GM12878 (cell line): ENCODE results near the gene COL18A1. TPM values are rescaled to one million over a fixed set of nuclear protein-coding genes. Genes with fewer than 3 reads are reported as not detected.

Experiments used
- BACH1 ChIP-seq: fragments of 450-650 bp; IDR thresholded peaks from 2 replicates; pipeline ENCODE4 v1.6.1; 2017; ENCODE audit warnings: mild to moderate bottlenecking, borderline replicate concordance
- BHLHE40 ChIP-seq, 2 experiments: fragments of 450-650 bp in 1 of 2; IDR thresholded peaks; 2 replicates each; pipeline ENCODE4 v1.6.1; 2011 to 2017; ENCODE audit warnings: low read depth in 2 of 2, borderline replicate concordance in 1 of 2, improper control_type of control experiment in 1 of 2, low read length in 1 of 2, mild to moderate bottlenecking in 1 of 2
- CEBPB ChIP-seq, 2 experiments: fragments of 150-350 bp in 1 of 2; IDR thresholded peaks; 2 replicates each; pipeline ENCODE4 v1.6.1; 2012 to 2014; ENCODE audit warnings: low read depth in 2 of 2, low read length in 2 of 2, borderline replicate concordance in 1 of 2, inconsistent platforms in 1 of 2
- CHD1 ChIP-seq: IDR thresholded peaks from 2 replicates; pipeline ENCODE4 v1.6.1; 2012; ENCODE audit warnings: low read depth, low read length, improper control_type of control experiment
- CHD2 ChIP-seq: IDR thresholded peaks from 2 replicates; pipeline ENCODE4 v1.6.1; 2011; ENCODE audit warnings: low read depth, low read length, improper control_type of control experiment, borderline replicate concordance
- CREM ChIP-seq: IDR thresholded peaks from 2 replicates; pipeline ENCODE4 v1.6.1; 2014; ENCODE audit warnings: antibody characterized with exemption, low read depth
- EP300 ChIP-seq, 2 experiments: fragments of 150-350 bp in 1 of 2; IDR thresholded peaks; 2 replicates each; pipeline ENCODE4 v1.6.1; 2011 to 2012; ENCODE audit warnings: low read depth in 2 of 2, low read length in 2 of 2, borderline replicate concordance in 1 of 2, improper control_type of control experiment in 1 of 2, inconsistent platforms in 1 of 2; ENCODE audit not compliant: control insufficient read depth in 1 of 2
- ETV6 ChIP-seq, 2 experiments: fragments of 450-650 bp in 1 of 2; IDR thresholded peaks in 1 of 2; conservative IDR thresholded peaks in 1 of 2; 2 replicates each; pipeline ENCODE4 v1.6.1; 2014; ENCODE audit warnings: antibody characterized with exemption in 1 of 2, borderline replicate concordance in 1 of 2, low read depth in 1 of 2, mild to moderate bottlenecking in 1 of 2, moderate library complexity in 1 of 2
- IKZF2 ChIP-seq, 2 experiments: fragments of 450-650 bp; IDR thresholded peaks; 2 replicates each; pipeline ENCODE4 v1.6.1; 2017; ENCODE audit warnings: mild to moderate bottlenecking in 2 of 2, moderate library complexity in 2 of 2
- MTA2 ChIP-seq: fragments of 450-650 bp; IDR thresholded peaks from 2 replicates; pipeline ENCODE4 v1.6.1; 2016; ENCODE audit warnings: low read depth, mild to moderate bottlenecking, moderate library complexity
- NBN ChIP-seq: fragments of 450-650 bp; IDR thresholded peaks from 2 replicates; pipeline ENCODE4 v1.6.1; 2016
- NR2C1 ChIP-seq: fragments of 450-650 bp; IDR thresholded peaks from 2 replicates; pipeline ENCODE4 v1.6.1; 2017; ENCODE audit warnings: antibody characterized with exemption, mild to moderate bottlenecking, moderate library complexity
- RAD21 ChIP-seq: IDR thresholded peaks from 2 replicates; pipeline ENCODE4 v1.6.1; 2011; ENCODE audit warnings: mild to moderate bottlenecking, low read depth, low read length, moderate library complexity; ENCODE audit not compliant: insufficient read depth
- STAT1 ChIP-seq: fragments of 450-650 bp; conservative IDR thresholded peaks from 2 replicates; pipeline ENCODE4 v1.6.1; 2014; ENCODE audit warnings: antibody characterized with exemption, mild to moderate bottlenecking
- TCF12 ChIP-seq: IDR thresholded peaks from 2 replicates; pipeline ENCODE4 v1.6.1; 2011; ENCODE audit warnings: low read depth, mild to moderate bottlenecking, low read length
- TCF3 ChIP-seq: IDR thresholded peaks from 2 replicates; pipeline ENCODE4 v1.6.1; 2012; ENCODE audit warnings: low read depth, mild to moderate bottlenecking, low read length, borderline replicate concordance; ENCODE audit not compliant: insufficient read depth
- WRNIP1 ChIP-seq: IDR thresholded peaks from 2 replicates; pipeline ENCODE4 v1.6.1; 2011; ENCODE audit warnings: low read depth, low read length, improper control_type of control experiment, borderline replicate concordance
- YY1 ChIP-seq: IDR thresholded peaks from 2 replicates; pipeline ENCODE4 v1.6.1; 2011; ENCODE audit warnings: low read depth, mild to moderate bottlenecking, low read length
- ZSCAN29 ChIP-seq: fragments of 450-650 bp; IDR thresholded peaks from 2 replicates; pipeline ENCODE4 v1.6.1; 2017; ENCODE audit warnings: mild to moderate bottlenecking, moderate library complexity
- polyA plus RNA-seq, 11 experiments: library from polyadenylated mRNA; depleted of rRNA in 4 of 11; unstranded in 6 of 11; stranded (reverse) in 5 of 11; fragments of >200 nt; fragmentation: Nextera tagmentation in 4 of 11; fragmentation: Illumina TruSeq in 1 of 11; extraction: Ambion mirVana in 4 of 11; extraction: Trizol in 1 of 11; gene quantifications; 1 replicate in 1 of 11; 2 replicates in 10 of 11; pipeline versions ENCODE4 v1.2.1 to v1.2.3, GENCODE V29; 2011 to 2016; ENCODE audit warnings: inconsistent platforms in 2 of 11, missing spikeins in 2 of 11, low read depth in 1 of 11
- total RNA-seq, 4 experiments: library from RNA; depleted of rRNA in 3 of 4; stranded (reverse); fragments of >200 nt in 3 of 4; fragmentation: Illumina TruSeq in 1 of 4; extraction: Trizol in 1 of 4; gene quantifications; 2 replicates each; pipeline versions ENCODE4 v1.2.1 to v1.2.3, GENCODE V29; 2013 to 2021
- TF ChIP-seq, protein P1 (sequence below): IDR thresholded peaks from 2 replicates; pipeline ENCODE4 v1.6.1; 2012; ENCODE audit warnings: mild to moderate bottlenecking, low read depth, low read length
- TF ChIP-seq, protein P2 (sequence below): fragments of 450-650 bp; conservative IDR thresholded peaks from 2 replicates; pipeline ENCODE4 v1.6.1; 2017; ENCODE audit warnings: mild to moderate bottlenecking, moderate library complexity
- TF ChIP-seq, protein P3 (sequence below), 3 experiments: IDR thresholded peaks in 2 of 3; conservative IDR thresholded peaks in 1 of 3; 2 replicates each; pipeline ENCODE4 v1.5.1; 2011; ENCODE audit warnings: low read depth in 3 of 3, low read length in 3 of 3, mild to moderate bottlenecking in 3 of 3, control low read depth in 2 of 3, moderate library complexity in 2 of 3, inconsistent platforms in 1 of 3, mixed read lengths in 1 of 3; ENCODE audit not compliant: control insufficient read depth in 2 of 3, insufficient read depth in 1 of 3; ENCODE audit errors: extremely low read depth in 1 of 3

COL18A1 gene
- total and polyA plus RNA-seq, 10 of the 15 experiments (the other 5 are each of a cell fraction or from before 2014, with no cell fraction given): under 0.01 to 0.49 (median 0.09) TPM; not detected in 3

DNA sequence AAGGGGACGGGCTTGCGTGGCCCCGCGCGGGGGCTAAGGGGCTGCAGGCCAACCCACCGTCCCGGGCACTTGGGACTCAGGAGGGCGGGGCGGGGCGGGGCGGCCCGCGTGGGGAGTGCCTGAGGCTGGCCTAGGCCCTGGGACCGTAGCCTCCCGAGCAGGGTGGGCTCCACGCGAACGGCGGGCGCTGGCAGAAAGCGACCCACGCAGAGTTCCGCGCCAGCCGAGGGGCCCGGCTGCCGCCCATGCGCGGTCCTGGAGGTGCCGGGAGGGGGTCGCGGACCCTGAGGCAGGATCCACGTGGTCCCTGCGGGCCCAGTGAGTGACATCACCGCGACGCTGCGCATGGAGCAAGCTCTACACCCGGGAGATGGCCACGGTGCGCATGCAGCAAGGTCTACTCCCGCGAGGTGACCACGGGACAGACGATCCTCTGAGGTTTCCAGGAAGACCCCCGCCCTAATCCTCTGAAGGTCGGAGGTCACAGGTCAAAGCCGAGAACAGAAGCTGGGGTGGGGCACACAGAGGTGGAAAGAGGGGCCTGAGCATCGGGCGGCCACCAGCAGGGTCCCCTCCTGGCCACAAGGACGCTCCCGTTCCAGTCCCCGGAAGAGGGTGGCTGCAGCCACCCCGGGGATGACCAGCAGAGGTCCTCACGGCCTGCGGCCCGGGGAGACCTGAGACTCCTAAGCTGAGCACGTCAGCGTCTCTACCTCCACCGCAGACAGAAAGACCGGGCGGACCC is 150.8 kb downstream of the COL18A1 start (continued):
- TF ChIP-seq, protein P1, sequence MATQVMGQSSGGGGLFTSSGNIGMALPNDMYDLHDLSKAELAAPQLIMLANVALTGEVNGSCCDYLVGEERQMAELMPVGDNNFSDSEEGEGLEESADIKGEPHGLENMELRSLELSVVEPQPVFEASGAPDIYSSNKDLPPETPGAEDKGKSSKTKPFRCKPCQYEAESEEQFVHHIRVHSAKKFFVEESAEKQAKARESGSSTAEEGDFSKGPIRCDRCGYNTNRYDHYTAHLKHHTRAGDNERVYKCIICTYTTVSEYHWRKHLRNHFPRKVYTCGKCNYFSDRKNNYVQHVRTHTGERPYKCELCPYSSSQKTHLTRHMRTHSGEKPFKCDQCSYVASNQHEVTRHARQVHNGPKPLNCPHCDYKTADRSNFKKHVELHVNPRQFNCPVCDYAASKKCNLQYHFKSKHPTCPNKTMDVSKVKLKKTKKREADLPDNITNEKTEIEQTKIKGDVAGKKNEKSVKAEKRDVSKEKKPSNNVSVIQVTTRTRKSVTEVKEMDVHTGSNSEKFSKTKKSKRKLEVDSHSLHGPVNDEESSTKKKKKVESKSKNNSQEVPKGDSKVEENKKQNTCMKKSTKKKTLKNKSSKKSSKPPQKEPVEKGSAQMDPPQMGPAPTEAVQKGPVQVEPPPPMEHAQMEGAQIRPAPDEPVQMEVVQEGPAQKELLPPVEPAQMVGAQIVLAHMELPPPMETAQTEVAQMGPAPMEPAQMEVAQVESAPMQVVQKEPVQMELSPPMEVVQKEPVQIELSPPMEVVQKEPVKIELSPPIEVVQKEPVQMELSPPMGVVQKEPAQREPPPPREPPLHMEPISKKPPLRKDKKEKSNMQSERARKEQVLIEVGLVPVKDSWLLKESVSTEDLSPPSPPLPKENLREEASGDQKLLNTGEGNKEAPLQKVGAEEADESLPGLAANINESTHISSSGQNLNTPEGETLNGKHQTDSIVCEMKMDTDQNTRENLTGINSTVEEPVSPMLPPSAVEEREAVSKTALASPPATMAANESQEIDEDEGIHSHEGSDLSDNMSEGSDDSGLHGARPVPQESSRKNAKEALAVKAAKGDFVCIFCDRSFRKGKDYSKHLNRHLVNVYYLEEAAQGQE: no peak
- no peak for TF ChIP-seq STAT1
- TF ChIP-seq YY1: peak; percentile 72
- peak; percentile 89 for TF ChIP-seq RAD21
- TF ChIP-seq MTA2: peak; percentile 62; the same call in 1 of the 2 replicates
- peak; percentile 76 for TF ChIP-seq NBN
- 0 out of 2 replicates have a peak, but pooled peaks have one; percentile 20 for TF ChIP-seq CHD2
- TF ChIP-seq TCF12: 0 out of 2 replicates have a peak, but pooled peaks have one; percentile 45
- TF ChIP-seq CEBPB (IDR thresholded peaks at IDR 0.05; ENCODE audit: borderline replicate concordance in 1 of 2, low read depth in 2 of 2, low read length in 2 of 2): no peak
- TF ChIP-seq NR2C1: peak; percentile 82
- TF ChIP-seq BHLHE40 (IDR thresholded peaks at IDR 0.05; ENCODE audit: borderline replicate concordance in 1 of 2, low read depth in 2 of 2, low read length in 1 of 2): no peak; a peak in 1 of 4 replicates
- TF ChIP-seq ETV6 (conservative IDR thresholded peaks at IDR 0.05 in 1 of 2, IDR thresholded peaks at IDR 0.05 in 1 of 2; ENCODE audit: borderline replicate concordance in 1 of 2, low read depth in 1 of 2): no peak
- TF ChIP-seq EP300 (IDR thresholded peaks at IDR 0.05; ENCODE audit: borderline replicate concordance in 1 of 2, control insufficient read depth in 1 of 2, low read depth in 2 of 2, low read length in 2 of 2): peak in 1 of 2 experiments; percentile 7; a peak in 1 of 4 replicates
- peak in 1 of 2 experiments; percentile 51; a peak in 2 of 4 replicates for TF ChIP-seq IKZF2 (IDR thresholded peaks at IDR 0.05)
- no peak for TF ChIP-seq TCF3
- peak; percentile 73; the same call in 1 of the 2 replicates for TF ChIP-seq BACH1
- no peak for TF ChIP-seq CHD1
- TF ChIP-seq ZSCAN29: peak; percentile 56; the same call in 1 of the 2 replicates
- peak; percentile 26 for TF ChIP-seq CREM
- TF ChIP-seq, protein P2, sequence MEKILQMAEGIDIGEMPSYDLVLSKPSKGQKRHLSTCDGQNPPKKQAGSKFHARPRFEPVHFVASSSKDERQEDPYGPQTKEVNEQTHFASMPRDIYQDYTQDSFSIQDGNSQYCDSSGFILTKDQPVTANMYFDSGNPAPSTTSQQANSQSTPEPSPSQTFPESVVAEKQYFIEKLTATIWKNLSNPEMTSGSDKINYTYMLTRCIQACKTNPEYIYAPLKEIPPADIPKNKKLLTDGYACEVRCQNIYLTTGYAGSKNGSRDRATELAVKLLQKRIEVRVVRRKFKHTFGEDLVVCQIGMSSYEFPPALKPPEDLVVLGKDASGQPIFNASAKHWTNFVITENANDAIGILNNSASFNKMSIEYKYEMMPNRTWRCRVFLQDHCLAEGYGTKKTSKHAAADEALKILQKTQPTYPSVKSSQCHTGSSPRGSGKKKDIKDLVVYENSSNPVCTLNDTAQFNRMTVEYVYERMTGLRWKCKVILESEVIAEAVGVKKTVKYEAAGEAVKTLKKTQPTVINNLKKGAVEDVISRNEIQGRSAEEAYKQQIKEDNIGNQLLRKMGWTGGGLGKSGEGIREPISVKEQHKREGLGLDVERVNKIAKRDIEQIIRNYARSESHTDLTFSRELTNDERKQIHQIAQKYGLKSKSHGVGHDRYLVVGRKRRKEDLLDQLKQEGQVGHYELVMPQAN: peak; percentile 77
- TF ChIP-seq WRNIP1: no peak
- TF ChIP-seq, protein P3, sequence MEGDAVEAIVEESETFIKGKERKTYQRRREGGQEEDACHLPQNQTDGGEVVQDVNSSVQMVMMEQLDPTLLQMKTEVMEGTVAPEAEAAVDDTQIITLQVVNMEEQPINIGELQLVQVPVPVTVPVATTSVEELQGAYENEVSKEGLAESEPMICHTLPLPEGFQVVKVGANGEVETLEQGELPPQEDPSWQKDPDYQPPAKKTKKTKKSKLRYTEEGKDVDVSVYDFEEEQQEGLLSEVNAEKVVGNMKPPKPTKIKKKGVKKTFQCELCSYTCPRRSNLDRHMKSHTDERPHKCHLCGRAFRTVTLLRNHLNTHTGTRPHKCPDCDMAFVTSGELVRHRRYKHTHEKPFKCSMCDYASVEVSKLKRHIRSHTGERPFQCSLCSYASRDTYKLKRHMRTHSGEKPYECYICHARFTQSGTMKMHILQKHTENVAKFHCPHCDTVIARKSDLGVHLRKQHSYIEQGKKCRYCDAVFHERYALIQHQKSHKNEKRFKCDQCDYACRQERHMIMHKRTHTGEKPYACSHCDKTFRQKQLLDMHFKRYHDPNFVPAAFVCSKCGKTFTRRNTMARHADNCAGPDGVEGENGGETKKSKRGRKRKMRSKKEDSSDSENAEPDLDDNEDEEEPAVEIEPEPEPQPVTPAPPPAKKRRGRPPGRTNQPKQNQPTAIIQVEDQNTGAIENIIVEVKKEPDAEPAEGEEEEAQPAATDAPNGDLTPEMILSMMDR (IDR thresholded peaks at IDR 0.05 in 2 of 3, conservative IDR thresholded peaks at IDR 0.05 in 1 of 3; ENCODE audit: control insufficient read depth in 2 of 3, extremely low read depth in 1 of 3, insufficient read depth in 1 of 3, low read depth in 3 of 3, low read length in 3 of 3): peak; percentile 90 to 98 (median 97); a peak in 5 of 6 replicates
